K562 (cell line): ENCODE data around the gene MED16. TPM values are rescaled to one million over a fixed set of nuclear protein-coding genes. Genes with fewer than 3 reads are reported as not detected.

ENCODE experiments used
- BRCA1 ChIP-seq, 2 experiments: fragments of 450-650 bp in 1 of 2; sonication (generic) in 1 of 2; formaldehyde crosslinking in 1 of 2; IDR thresholded peaks; 2 replicates each; pipeline versions ENCODE4 v1.5.0 to v1.6.1; 2017 to 2020; ENCODE audit warnings: mild to moderate bottlenecking in 1 of 2, missing genetic modification reagents in 1 of 2
- CAMTA2 ChIP-seq: fragments of 250-450 bp; sonication (Bioruptor Pico); conservative IDR thresholded peaks from 2 replicates; pipeline ENCODE4 v1.5.1; 2022
- EHMT2 ChIP-seq: fragments of 450-650 bp; IDR thresholded peaks from 2 replicates; pipeline ENCODE4 v1.6.1; 2018; ENCODE audit warnings: antibody characterized with exemption
- ERF ChIP-seq: fragments of 450-650 bp; formaldehyde crosslinking; IDR thresholded peaks from 2 replicates; pipeline ENCODE4 v1.4.0; 2020; ENCODE audit warnings: mild to moderate bottlenecking, mixed read lengths
- ETS1 ChIP-seq: conservative IDR thresholded peaks from 2 replicates; pipeline ENCODE4 v1.6.1; 2011; ENCODE audit warnings: low read depth, mild to moderate bottlenecking, low read length; ENCODE audit not compliant: control insufficient read depth
- FOXJ3 ChIP-seq: sonication (generic); formaldehyde crosslinking; IDR thresholded peaks from 2 replicates; pipeline ENCODE4 v1.4.0; 2020; ENCODE audit warnings: mild to moderate bottlenecking, missing genetic modification reagents
- PATZ1 ChIP-seq: fragments of 250-450 bp; sonication (Bioruptor Pico); IDR thresholded peaks from 2 replicates; pipeline ENCODE4 v1.5.0; 2020; ENCODE audit warnings: mild to moderate bottlenecking, borderline replicate concordance
- RBM14 ChIP-seq: fragments of 200-400 bp; formaldehyde crosslinking; IDR thresholded peaks from 2 replicates; pipeline ENCODE4 v1.6.1; 2018; ENCODE audit warnings: low read depth, mild to moderate bottlenecking, low read length, moderate library complexity, borderline replicate concordance; ENCODE audit not compliant: insufficient read depth
- RERE ChIP-seq: sonication (generic); formaldehyde crosslinking; IDR thresholded peaks from 2 replicates; pipeline ENCODE4 v1.8.0; 2023; ENCODE audit warnings: missing genetic modification reagents, mild to moderate bottlenecking, borderline replicate concordance
- SIN3A ChIP-seq, 2 experiments: fragments of 150-350 bp in 1 of 2; IDR thresholded peaks; 2 replicates each; pipeline ENCODE4 v1.6.1; 2011 to 2016; ENCODE audit warnings: borderline replicate concordance in 2 of 2, low read depth in 2 of 2, low read length in 2 of 2, mild to moderate bottlenecking in 2 of 2, moderate library complexity in 2 of 2; ENCODE audit not compliant: control insufficient read depth in 1 of 2
- STAT5A ChIP-seq: IDR thresholded peaks from 2 replicates; pipeline ENCODE4 v1.6.1; 2012; ENCODE audit warnings: low read length, inconsistent platforms, borderline replicate concordance
- TAF15 ChIP-seq: fragments of 200-400 bp; formaldehyde crosslinking; IDR thresholded peaks from 2 replicates; pipeline ENCODE4 v1.6.1; 2017; ENCODE audit warnings: mild to moderate bottlenecking, low read depth, low read length, moderate library complexity
- TBP ChIP-seq: optimal IDR thresholded peaks from 2 replicates; pipeline ENCODE3; 2011; ENCODE audit warnings: low read depth, low read length, improper control_type of control experiment
- U2AF2 ChIP-seq: fragments of 200-400 bp; formaldehyde crosslinking; optimal IDR thresholded peaks from 2 replicates; pipeline ENCODE3; 2017; ENCODE audit warnings: low read depth, mild to moderate bottlenecking, low read length
- ZBTB12 ChIP-seq: fragments of 250-450 bp; sonication (Bioruptor Pico); IDR thresholded peaks from 2 replicates; pipeline ENCODE4 v1.4.0; 2020
- ZNF445 ChIP-seq: fragments of 250-450 bp; sonication (Bioruptor Pico); IDR thresholded peaks from 2 replicates; pipeline ENCODE4 v1.4.0; 2020; ENCODE audit warnings: low read depth, mild to moderate bottlenecking, moderate library complexity
- ZNF79 ChIP-seq: fragments of 250-450 bp; sonication (Bioruptor Pico); IDR thresholded peaks from 2 replicates; pipeline ENCODE4 v1.4.0; 2020; ENCODE audit warnings: low read depth, mild to moderate bottlenecking, moderate library complexity
- polyA plus RNA-seq, 8 experiments: library from polyadenylated mRNA; depleted of rRNA in 4 of 8; stranded (reverse) in 5 of 8; unstranded in 3 of 8; fragments of >200 nt; fragmentation: Nextera tagmentation in 2 of 8; fragmentation: Illumina TruSeq in 1 of 8; extraction: Ambion mirVana in 2 of 8; extraction: Trizol in 1 of 8; gene quantifications; 2 replicates each; pipeline versions ENCODE4 v1.2.1 to v1.2.3, GENCODE V29; 2011 to 2014; ENCODE audit warnings: inconsistent platforms in 1 of 8, missing spikeins in 1 of 8
- total RNA-seq, 7 experiments: library from RNA; depleted of rRNA in 6 of 7; stranded (reverse); fragments of >200 nt in 6 of 7; fragmentation: Illumina TruSeq in 2 of 7; extraction: Trizol in 2 of 7; gene quantifications; 2 replicates each; pipeline versions ENCODE4 v1.2.1 to v1.2.3, GENCODE V29; 2011 to 2021; ENCODE audit warnings: low replicate concordance in 1 of 7

Gene MED16
- total and polyA plus RNA-seq, 9 of the 15 experiments (the other 6 are each of a cell fraction or from before 2014, with no cell fraction given): 0.89 to 59.9 (median 8.6) TPM

GRCh38 chr19:907183-907853 is 14.3 kb upstream of the MED16 start (continued):
- TF ChIP-seq ZNF79 (CRISPR knock-in tag) (no peak), TBP (peak; percentile 43), RERE (no peak), SIN3A (IDR thresholded peaks at IDR 0.05; ENCODE audit: borderline replicate concordance in 2 of 2, control insufficient read depth in 1 of 2, low read depth in 2 of 2, low read length in 2 of 2) (peak; percentile 84 to 94; a peak in 2 of 4 replicates), ETS1 (peak; percentile 78; the same call in 1 of the 2 replicates), STAT5A (peak; percentile 71; the same call in 1 of the 2 replicates), BRCA1 (IDR thresholded peaks at IDR 0.05) (no peak), BRCA1 (CRISPR knock-in tag; IDR thresholded peaks at IDR 0.05) (no peak), CAMTA2 (CRISPR knock-in tag) (no peak), ERF (no peak), RBM14 (no peak), EHMT2 (no peak), ZNF445 (peak; percentile 16; the same call in 1 of the 2 replicates), U2AF2 (no peak), ZBTB12 (CRISPR knock-in tag) (0 out of 2 replicates have a peak, but pooled peaks have one; percentile 16), TAF15 (no peak), PATZ1 (CRISPR knock-in tag) (no peak), FOXJ3 (no peak)
